HG03159 (cell line): ENCODE data around the gene ITGA2.

Source experiments
- ATAC-seq: cut with Tn5 transposase; IDR thresholded peaks from one replicate; pipeline ENCODE4 v1.9.1; 2021; ENCODE audit warnings: mild to moderate bottlenecking, moderate library complexity; ENCODE audit not compliant: unreplicated experiment

The ITGA2 gene

GRCh38 chr5:52988335-52989024, 672 bp upstream of the ITGA2 start:
- no peak for ATAC-seq

- peak; percentile 34 for ATAC-seq
These were observed 802 bp downstream of the ITGA2 start for GRCh38 chr5:52989781-52990527.

DNA sequence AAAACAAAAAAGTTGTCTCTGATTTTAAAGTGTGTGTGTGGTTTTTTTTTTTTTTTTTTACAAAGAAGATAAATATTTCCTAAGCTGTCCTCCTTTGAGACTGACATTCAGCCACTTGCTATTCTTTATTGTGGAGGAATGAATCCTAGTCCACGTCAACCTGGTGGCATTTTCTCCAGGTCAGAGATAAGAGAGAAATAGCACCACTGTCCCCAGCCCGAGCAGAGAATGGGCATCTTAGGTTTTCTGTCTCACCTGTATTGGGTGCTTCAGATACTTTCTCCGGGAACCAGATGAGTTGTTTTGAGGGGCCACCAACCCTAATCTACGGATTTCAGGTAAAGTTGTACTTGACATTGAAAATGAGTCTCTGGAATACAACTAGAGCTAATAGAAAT, 1.4 kb downstream of the ITGA2 start:
- no peak for ATAC-seq

GRCh38 chr5:52993367-52993766, 4.2 kb downstream of the ITGA2 start:
- no peak for ATAC-seq

DNA sequence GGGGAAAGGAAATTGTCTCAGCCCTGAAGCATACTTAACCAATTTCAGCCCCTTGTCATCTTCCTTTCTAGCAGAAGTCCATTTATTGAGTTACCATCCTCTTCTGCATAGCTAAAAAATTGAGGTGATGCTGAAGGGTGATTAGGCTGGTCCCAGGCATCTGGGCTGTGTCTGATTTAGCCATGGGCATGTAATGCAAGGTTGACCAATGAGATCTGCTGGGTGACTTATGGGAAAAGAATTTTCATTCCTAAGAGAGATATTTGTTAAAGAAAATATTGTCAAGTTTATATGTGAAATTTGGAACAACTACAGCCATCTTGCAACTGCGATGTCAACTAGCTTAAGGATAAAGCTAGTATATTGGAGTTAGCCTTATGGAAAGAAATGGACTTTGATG, 5.1 kb downstream of the ITGA2 start:
- ATAC-seq: no peak

DNA sequence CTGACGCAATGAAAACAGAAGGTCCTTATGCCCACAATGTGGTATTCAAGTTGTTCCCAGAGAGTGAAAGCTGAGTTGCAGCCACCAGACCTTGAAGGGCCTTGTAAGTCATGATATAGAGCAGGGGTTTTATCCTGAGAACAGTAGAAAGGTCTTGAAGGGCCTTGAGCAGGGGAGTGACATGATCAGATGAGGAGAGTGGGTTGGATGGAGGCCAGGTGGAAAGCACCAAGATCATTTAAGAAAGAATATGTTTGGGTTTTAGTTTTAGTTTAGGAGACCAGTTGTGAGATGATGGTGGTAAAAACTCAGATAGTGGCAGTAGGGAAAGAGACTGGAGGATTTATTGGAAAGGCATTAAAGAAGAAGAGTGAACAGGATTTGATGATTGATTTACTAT, 5.9 kb downstream of the ITGA2 start:
- no peak for ATAC-seq

DNA sequence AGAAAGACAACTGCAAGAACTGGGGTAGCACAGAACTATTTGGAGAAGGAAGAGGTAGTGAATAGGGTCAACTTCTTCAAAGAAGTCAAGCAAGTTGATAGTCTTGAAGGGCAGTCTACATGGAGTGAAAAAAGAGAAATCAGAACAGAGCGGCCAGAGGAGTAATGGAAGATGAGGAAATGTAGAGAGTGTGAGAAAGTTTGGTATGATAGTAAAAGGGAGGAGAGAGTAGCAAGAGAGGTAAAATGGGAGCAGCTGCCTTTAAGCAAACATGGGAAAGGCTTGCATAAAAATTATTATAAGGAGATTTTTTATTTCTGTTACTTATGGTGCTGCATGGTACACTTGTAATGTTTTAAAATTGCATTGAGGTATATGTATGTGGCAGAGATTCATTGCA, 6.8 kb downstream of the ITGA2 start:
- ATAC-seq: no peak

DNA sequence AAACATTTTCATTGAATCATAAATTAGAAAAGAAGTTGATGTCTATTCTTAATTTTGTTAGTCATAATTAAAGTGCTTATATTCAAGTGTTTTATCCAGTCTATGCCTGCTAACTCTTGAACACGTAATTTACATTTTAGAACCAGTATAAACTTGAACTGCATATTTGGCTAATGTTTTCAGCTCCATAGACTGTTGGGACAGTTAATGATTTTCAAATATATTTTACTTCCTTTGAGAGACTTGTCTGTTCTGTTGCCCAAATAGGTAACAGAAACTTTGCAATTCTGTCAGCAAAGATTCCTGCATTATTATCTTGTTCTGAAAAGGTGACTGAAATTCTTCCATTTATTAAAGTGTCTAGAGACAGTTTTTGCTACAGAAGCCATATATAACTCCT, 7.8 kb downstream of the ITGA2 start:
- no peak for ATAC-seq

DNA sequence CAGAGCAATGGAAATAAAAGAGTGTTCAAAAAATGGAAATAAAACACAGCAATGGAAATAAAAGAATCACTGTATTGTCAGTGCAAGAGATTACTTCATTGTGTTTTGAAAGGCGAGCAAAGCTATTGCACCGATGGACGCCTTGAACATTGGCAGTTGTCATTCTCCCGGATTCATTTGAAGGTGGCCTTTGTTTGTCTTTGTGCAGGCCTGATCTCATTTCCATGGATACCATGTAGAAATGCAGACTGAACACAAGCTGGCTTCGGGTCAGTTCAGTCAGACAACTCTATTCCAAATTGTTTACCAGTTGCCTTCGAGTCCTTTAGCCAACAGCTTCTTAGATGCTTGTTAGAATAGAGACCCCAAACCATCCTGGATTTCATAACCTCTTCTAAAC, 8.3 kb downstream of the ITGA2 start:
- ATAC-seq: no peak

GRCh38 chr5:52998552-52999313, 9.6 kb downstream of the ITGA2 start:
- ATAC-seq: peak; percentile 63

GRCh38 chr5:52999344-52999949, 10.3 kb downstream of the ITGA2 start:
- no peak for ATAC-seq

DNA sequence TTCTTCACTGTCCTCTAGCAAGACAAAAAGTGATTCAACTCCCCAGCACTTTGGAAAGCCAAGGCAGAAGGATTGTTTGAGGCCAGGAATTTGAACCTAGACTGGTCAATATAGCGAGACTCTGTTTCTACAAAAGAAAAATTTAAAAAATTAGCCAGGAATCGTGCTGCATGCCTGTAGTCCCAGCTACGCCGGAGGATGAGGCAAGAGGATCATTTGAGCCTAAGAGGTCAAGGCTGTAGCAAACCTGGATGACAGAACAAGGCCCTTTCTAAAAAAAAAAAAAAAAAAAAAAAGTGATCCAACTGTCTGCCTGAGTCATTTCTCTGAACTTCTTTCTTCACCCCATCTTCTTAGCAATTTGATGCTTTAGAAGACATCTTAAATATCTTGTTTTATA, 12.4 kb downstream of the ITGA2 start:
- no peak for ATAC-seq

GRCh38 chr5:53002491-53002890, 13.3 kb downstream of the ITGA2 start:
- ATAC-seq: no peak

DNA sequence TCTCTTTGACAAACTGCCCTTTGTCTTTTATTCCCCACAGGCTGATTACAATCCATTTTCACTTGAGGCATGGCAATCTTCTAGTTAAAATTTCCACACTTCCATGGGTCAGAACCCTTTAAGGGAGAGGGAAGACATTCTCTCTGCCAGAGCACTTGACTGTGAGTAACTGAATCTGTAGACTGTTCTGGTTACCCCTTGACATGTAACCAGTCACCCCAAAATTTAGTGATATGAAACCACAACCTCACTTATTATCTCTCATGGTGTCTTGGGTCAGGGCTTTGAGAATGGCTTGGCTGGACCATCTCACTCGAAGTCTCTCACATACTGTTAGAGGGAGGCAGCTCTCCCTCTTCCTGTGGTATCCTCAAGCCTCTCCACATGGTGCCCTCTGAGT, 14.0 kb downstream of the ITGA2 start:
- no peak for ATAC-seq

GRCh38 chr5:53006911-53007890, 18.0 kb downstream of the ITGA2 start:
- ATAC-seq: no peak

DNA sequence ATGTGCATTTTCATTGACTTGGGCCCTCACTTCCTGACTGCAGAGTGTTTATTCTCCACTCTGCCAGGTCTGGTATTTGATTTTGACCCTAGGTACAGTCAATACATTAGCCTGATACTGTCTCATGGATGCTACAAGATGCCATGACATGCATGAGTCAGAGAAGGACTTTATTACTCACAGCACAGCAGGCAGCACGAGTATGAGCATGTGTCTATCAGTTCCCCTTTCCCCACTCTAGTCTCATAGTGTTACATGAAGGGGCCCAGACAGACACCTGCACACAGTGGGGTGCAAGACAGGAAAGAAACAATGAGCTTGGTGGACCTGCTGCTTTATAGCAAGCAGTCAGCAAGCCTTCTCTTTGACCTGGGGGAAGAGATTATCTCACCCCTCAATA, 19.6 kb downstream of the ITGA2 start:
- peak; percentile 99 for ATAC-seq

DNA sequence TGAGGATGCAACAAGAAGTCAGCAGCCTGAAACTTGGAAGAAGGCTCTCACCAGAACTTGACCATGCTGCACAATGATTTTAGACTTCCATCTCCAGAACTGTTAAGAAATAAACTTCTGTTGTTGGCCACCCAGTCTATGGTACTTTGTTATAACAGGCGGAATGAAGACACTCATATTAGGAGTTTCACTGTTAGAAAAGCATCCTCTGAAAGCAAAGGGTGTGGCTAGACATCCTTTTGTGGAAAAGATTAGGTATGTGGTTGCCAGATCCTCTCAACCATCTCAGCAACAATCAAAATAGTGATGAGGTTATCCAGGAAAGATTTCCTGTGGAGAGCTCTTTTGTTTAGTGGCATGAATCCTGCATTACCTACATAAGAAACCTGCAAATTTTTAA, 20.7 kb downstream of the ITGA2 start:
- ATAC-seq: no peak

- ATAC-seq: no peak
These were observed 21.7 kb downstream of the ITGA2 start for GRCh38 chr5:53010814-53011213.

DNA sequence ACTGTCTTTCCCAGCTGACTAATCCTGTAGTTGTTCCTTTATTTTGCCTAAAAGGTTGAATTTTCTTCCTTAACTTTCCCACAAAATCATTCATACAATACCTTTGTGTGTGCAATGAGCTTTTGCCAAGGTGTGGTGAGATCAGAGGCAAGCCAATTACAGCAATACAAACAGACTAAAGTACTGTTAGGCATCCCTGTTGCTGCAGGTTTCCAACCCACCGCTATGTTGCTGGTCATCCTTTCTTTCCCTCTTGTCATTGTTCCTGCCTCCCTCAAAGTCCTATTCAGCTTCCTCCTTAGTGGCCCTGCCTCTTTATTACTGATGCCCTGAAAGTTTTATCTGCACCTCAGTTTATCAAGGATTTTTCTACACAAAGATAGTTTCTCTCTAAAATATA, 22.1 kb downstream of the ITGA2 start:
- ATAC-seq: no peak

DNA sequence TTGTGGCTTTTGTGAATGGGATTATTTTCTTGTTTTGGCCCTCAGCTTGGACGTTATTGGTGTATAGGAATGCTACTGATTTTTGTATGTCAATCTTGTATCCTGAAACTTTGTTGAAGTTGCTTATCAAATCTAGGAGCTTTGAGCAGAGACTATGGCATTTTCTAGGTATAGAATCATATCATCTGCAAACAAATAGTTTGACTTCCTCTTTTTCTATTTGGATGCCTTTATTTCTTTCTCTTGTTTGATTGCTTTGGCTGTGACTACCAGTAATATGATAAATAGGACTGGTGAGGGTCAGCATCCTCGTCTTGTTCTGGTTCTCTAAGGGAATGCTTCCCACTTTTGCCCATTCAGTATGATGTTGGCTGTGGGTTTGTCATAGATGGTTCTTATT, 24.7 kb downstream of the ITGA2 start:
- no peak for ATAC-seq
